CD4-positive, alpha-beta T cell treated with Interleukin-10 for 1 hour (primary cell): ENCODE results near the gene ITGA11.

Experiments used
- DNase-seq: peaks from one replicate; pipeline ENCODE4 v3.0.0-alpha.2; 2020

The ITGA11 gene

GRCh38 chr15:68279779-68280753, 151.9 kb downstream of the ITGA11 start:
- DNase-seq, result no peak

DNA sequence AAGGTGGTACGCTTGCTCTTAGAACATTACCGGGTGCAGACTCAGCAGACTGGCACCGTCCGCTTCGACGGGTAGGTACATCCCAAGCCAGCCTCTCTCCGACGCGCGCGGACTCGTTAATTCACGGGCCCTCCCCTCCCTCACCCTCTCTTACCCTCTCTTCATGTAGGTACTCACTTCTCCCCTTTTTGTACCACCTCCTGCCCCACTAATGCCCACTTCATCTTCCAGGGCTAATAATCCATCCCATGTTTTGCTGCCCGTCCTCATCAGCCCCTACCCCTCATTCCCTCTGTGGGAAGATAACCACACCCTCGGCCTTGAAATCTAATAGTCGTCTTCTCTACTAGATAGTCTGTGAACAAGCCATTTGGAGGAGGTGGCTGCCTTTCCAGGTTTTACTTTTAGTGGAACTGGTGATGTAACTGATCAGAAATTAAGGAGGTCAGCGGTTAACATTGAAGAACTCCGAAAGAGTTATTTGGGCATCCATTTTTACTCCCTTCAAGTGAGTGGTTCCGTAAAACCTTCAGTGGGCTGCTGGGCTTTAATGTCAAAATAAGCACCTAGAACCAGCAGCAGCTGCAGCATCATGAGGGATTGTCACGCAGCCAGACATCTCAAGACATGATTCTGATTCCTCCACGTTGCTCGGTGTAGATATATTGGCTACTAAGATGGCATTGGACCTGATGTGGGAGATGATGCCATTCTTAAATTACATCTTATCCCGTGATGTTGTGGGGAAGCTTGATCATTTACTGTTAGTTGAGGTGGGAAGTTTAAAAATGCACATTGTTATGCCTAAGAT, 153.2 kb downstream of the ITGA11 start:
- DNase-seq, result peak; percentile 17

DNA sequence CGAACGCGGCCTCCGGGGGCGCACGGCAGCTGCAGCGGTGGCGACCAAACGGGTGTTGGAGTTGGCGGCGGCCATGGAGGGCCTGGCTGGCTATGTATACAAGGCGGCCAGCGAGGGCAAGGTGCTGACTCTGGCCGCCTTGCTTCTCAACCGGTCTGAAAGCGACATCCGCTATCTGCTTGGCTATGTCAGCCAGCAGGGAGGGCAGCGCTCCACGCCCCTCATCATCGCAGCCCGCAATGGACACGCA, 153.7 kb downstream of the ITGA11 start:
- DNase-seq, result no peak

- DNase-seq, result peak; percentile 91
Measured at GRCh38 chr15:68277603-68278344, 154.2 kb downstream of the ITGA11 start, which contains the start of gene FEM1B. Gene FEM1B (plus strand): TSS chr15:68277745. CDS start chr15:68278418, 673 bp downstream.

- no peak for DNase-seq
Measured at GRCh38 chr15:68277131-68277602, 154.8 kb downstream of the ITGA11 start.

- no peak for DNase-seq
Measured at GRCh38 chr15:68276668-68277067, 155.3 kb downstream of the ITGA11 start.

GRCh38 chr15:68275165-68275746, 156.7 kb downstream of the ITGA11 start:
- DNase-seq, result no peak

- DNase-seq, result no peak
Measured at GRCh38 chr15:68274201-68274848, 157.6 kb downstream of the ITGA11 start.

GRCh38 chr15:68272721-68273271, 159.2 kb downstream of the ITGA11 start:
- no peak for DNase-seq

- no peak for DNase-seq
Measured at GRCh38 chr15:68271854-68272471, 160.0 kb downstream of the ITGA11 start.

- DNase-seq, result no peak
Measured at GRCh38 chr15:68268405-68268804, 163.6 kb downstream of the ITGA11 start.

GRCh38 chr15:68265674-68266073, 166.3 kb downstream of the ITGA11 start:
- DNase-seq, result no peak

- DNase-seq, result no peak
Measured at GRCh38 chr15:68265081-68265480, 166.9 kb downstream of the ITGA11 start.

- no peak for DNase-seq
Measured at GRCh38 chr15:68264282-68264681, 167.7 kb downstream of the ITGA11 start.

- no peak for DNase-seq
Measured at GRCh38 chr15:68262514-68263356, 169.2 kb downstream of the ITGA11 start.

DNA sequence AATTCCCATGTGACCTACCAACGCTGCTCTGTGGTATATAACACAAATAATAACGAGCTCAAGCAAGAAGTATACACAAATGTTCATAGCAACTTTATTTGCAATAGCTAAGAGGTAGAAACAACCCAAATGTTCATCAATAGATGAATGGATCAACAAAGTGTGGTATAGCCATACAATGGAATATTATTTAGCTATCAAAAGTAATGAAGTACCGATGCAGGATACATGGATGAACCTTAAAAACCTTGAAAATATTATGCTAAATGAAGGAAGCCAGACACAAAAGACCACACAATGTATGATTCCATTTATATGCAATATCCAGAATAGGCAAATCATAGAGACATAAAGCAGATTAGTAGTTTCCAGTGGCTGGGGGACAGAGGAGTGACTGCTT, 170.0 kb downstream of the ITGA11 start:
- no peak for DNase-seq

- DNase-seq, result no peak
Measured at GRCh38 chr15:68261241-68261640, 170.7 kb downstream of the ITGA11 start.

GRCh38 chr15:68259883-68260282, 172.1 kb downstream of the ITGA11 start:
- DNase-seq, result no peak

DNA sequence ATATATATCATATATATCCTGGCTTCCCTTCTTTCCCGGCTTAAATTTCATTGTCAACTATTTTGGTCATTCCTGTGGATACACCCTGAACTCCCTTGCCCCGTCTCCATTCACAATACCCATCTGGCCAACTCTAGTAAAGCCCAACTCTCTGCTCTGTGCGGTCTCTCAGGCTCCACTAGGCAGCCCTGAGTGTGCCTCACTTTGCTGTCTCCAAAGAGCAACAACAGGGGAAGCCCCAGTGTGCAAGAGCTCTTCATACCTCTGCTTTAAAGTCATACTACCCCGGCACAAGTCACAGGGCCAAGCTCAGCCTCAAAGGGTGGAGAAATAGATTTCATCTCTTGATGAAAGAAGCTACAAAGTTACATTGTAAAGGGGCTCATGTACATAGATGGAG, 173.3 kb downstream of the ITGA11 start:
- no peak for DNase-seq

DNA sequence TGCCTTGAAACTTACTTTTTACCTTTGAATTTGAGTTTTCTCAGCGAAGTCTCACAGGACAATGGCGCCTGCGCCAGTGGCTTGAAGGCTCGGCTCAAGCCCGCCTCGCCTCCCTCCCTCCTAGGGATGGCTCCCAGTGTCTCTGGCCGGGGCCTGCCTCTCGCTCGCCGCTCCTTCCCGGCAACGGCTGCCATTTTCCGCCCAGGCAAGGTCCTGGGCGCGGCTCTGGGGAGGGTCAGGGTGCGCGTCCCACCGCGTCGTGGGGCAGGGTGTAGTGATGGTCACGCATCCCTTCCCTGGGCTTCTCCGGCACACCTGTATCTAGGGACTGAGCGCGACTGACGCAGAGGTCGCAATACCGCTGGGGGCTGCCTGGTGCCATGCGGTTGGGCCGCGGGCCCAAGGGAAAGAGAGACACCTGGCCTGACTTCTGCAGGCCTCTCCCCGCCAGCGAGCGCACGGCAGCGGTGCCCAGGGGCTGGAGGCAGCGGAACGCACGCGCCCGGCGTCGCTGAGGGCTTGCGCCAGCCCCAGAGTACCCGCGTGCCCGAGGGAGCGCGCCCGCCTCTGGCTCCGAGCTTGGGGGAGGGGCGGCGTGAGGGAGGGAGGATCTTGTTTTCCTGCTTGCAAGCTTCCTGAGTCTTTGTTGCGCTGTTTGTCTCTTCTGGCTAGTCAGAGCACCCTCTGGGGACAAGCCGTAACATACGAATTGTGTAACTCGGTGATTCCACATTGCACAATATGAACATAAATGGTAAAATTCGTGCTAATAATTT, 175.1 kb downstream of the ITGA11 start:
- peak; percentile 66 for DNase-seq
